ENCODE results near the gene ZSCAN30. TPM values are rescaled to one million over a fixed set of nuclear protein-coding genes. Genes with fewer than 3 reads are reported as not detected.

Gene ZSCAN30
- polyA plus RNA-seq, 1 donor from 2014 or later = 30.6 TPM

GRCh38 chr18:35201256-35201931 is 88.6 kb downstream of the ZSCAN30 start:
- no peaks in the 10 kb centered on the region for H3K36me3 ChIP-seq (ENCODE audit: insufficient read depth, low read length)
- H3K79me2 ChIP-seq (replicated peaks; ENCODE audit: insufficient read depth, low read length) = no peaks in the 10 kb centered on the region
- H4K20me1 ChIP-seq (ENCODE audit: insufficient read depth) = no peaks in the 10 kb centered on the region
- H3K9me3 ChIP-seq (ENCODE audit: low read length) = no peaks in the 10 kb centered on the region
- H3K4me3 ChIP-seq (ENCODE audit: low read length) = no peak overlapping the region
- H3K9ac ChIP-seq (ENCODE audit: low read length) = no peak overlapping the region
- no peaks in the 10 kb centered on the region for H3K27me3 ChIP-seq (ENCODE audit: insufficient read depth, low read depth, low read length)
- no peaks in the 10 kb centered on the region for H3F3A ChIP-seq (ENCODE audit: insufficient read depth, low read length, poor library complexity, severe bottlenecking)
- H3K27ac ChIP-seq (ENCODE audit: low read length) = no peak overlapping the region
- no peak for TF ChIP-seq SMC3 (conservative IDR thresholded peaks at IDR 0.05; ENCODE audit: poor library complexity)
- TF ChIP-seq CTCF (IDR thresholded peaks at IDR 0.05; ENCODE audit: poor library complexity, severe bottlenecking) = no peak
- TF ChIP-seq POLR2AphosphoS5 (IDR thresholded peaks at IDR 0.05) = no peak
- no peak for TF ChIP-seq TAF1 (IDR thresholded peaks at IDR 0.05; ENCODE audit: low read depth)
- no peak for TF ChIP-seq EZH2 (IDR thresholded peaks at IDR 0.05; ENCODE audit: borderline replicate concordance, insufficient read depth, low read length, poor library complexity, severe bottlenecking)
- no peak for TF ChIP-seq EP300 (conservative IDR thresholded peaks at IDR 0.05; ENCODE audit: poor library complexity, severe bottlenecking)
- TF ChIP-seq RAD21 (conservative IDR thresholded peaks at IDR 0.05) = no peak
- no peak for TF ChIP-seq MXI1 (conservative IDR thresholded peaks at IDR 0.05; ENCODE audit: poor library complexity, severe bottlenecking)
- no peak for TF ChIP-seq REST (IDR thresholded peaks at IDR 0.05; ENCODE audit: borderline replicate concordance)
- no peak overlapping the region for H2AFZ ChIP-seq (ENCODE audit: low read depth, low read length)
- no peaks in the 10 kb centered on the region for H3K9me2 ChIP-seq (ENCODE audit: insufficient read depth, low read length)
- H3K4me2 ChIP-seq (ENCODE audit: low read length) = no peak overlapping the region

Other genes starting within 250 kb of the ZSCAN30 start
- gene MAPRE2, start 248.8 kb downstream of the ZSCAN30 start, polyA plus RNA-seq = 58.9 and 60.3 TPM in 2 replicates
- 58.7 and 65.2 TPM in 2 replicates for gene ZNF397, start 49.2 kb downstream of the ZSCAN30 start, polyA plus RNA-seq
- gene ZNF24, start 54.2 kb upstream of the ZSCAN30 start, polyA plus RNA-seq = 39.4 and 46.3 TPM in 2 replicates
- 0.92 and 2.6 TPM in 2 replicates for gene ZNF396, start 87.1 kb upstream of the ZSCAN30 start, polyA plus RNA-seq
- gene INO80C, start 207.7 kb upstream of the ZSCAN30 start, polyA plus RNA-seq = 28.2 and 30.5 TPM in 2 replicates

All from neural cell (in vitro differentiated cells).